Measurements from ENCODE around the gene IP6K3.

The IP6K3 gene

GRCh38 chr6:33723371-33724085, 23.2 kb downstream of the IP6K3 start:
- no peak for DNase-seq (ENCODE audit: low read depth)

GRCh38 chr6:33722103-33722623, 24.5 kb downstream of the IP6K3 start:
- no peak for DNase-seq (ENCODE audit: low read depth)

GRCh38 chr6:33721508-33721907, 25.2 kb downstream of the IP6K3 start:
- DNase-seq (ENCODE audit: low read depth) = no peak

- no peak for DNase-seq (ENCODE audit: low read depth)
These were observed 25.7 kb downstream of the IP6K3 start for GRCh38 chr6:33720998-33721397.

GRCh38 chr6:33719326-33719987, 27.2 kb downstream of the IP6K3 start:
- DNase-seq (ENCODE audit: low read depth) = no peak

- DNase-seq (ENCODE audit: low read depth) = no peak
These were observed 28.0 kb downstream of the IP6K3 start for GRCh38 chr6:33718713-33719112.

GRCh38 chr6:33717934-33718455, 28.7 kb downstream of the IP6K3 start:
- no peak for DNase-seq (ENCODE audit: low read depth)

- no peak for DNase-seq (ENCODE audit: low read depth)
These were observed 29.6 kb downstream of the IP6K3 start for GRCh38 chr6:33716890-33717632.

GRCh38 chr6:33716379-33716778, 30.3 kb downstream of the IP6K3 start:
- no peak for DNase-seq (ENCODE audit: low read depth)

GRCh38 chr6:33714385-33715040, 32.2 kb downstream of the IP6K3 start:
- DNase-seq (ENCODE audit: low read depth) = no peak

GRCh38 chr6:33713786-33714185, 32.9 kb downstream of the IP6K3 start:
- DNase-seq (ENCODE audit: low read depth) = no peak

GRCh38 chr6:33712914-33713313, 33.8 kb downstream of the IP6K3 start:
- DNase-seq (ENCODE audit: low read depth) = no peak

- peak; percentile 89 for DNase-seq (ENCODE audit: low read depth)
These were observed 35.3 kb downstream of the IP6K3 start, which contains the start of gene UQCC2 for GRCh38 chr6:33711140-33712129. TSS of gene UQCC2 (minus strand) at chr6:33711700. CDS start at chr6:33711686, 14 bp downstream.

GRCh38 chr6:33710296-33711121, 36.2 kb downstream of the IP6K3 start:
- no peak for DNase-seq (ENCODE audit: low read depth)

GRCh38 chr6:33709605-33710295, 37.0 kb downstream of the IP6K3 start:
- no peak for DNase-seq (ENCODE audit: low read depth)

GRCh38 chr6:33708516-33709204, 38.0 kb downstream of the IP6K3 start:
- no peak for DNase-seq (ENCODE audit: low read depth)

- no peak for DNase-seq (ENCODE audit: low read depth)
These were observed 38.9 kb downstream of the IP6K3 start for GRCh38 chr6:33707771-33708170.

- no peak for DNase-seq (ENCODE audit: low read depth)
These were observed 40.6 kb downstream of the IP6K3 start for GRCh38 chr6:33705955-33706725.
